HCT116 (cell line): ENCODE measurements around the gene CST6.

Experiments
- ATF3 ChIP-seq: IDR thresholded peaks from 2 replicates; pipeline ENCODE4 v1.6.1; 2012
- CEBPB ChIP-seq: IDR thresholded peaks from 2 replicates; pipeline ENCODE4 v1.6.1; 2012; ENCODE audit warnings: low read depth
- CTCF ChIP-seq, 3 experiments: fragments of 200-600 bp in 1 of 3; sonication (generic) in 1 of 3; IDR thresholded peaks in 2 of 3; conservative IDR thresholded peaks in 1 of 3; 2 replicates each; pipeline ENCODE4 v1.5.1; 2012 to 2017; ENCODE audit warnings: low read depth in 2 of 3, low read length in 2 of 3, antibody characterized with exemption in 1 of 3, borderline replicate concordance in 1 of 3, control low read depth in 1 of 3, mild to moderate bottlenecking in 1 of 3, mixed read lengths in 1 of 3, mixed run types in 1 of 3, moderate library complexity in 1 of 3; ENCODE audit not compliant: insufficient read depth in 1 of 3
- EGR1 ChIP-seq: IDR thresholded peaks from 2 replicates; pipeline ENCODE4 v1.6.1; 2012; ENCODE audit warnings: low read depth
- EZH2phosphoT487 ChIP-seq: fragments of 200-600 bp; IDR thresholded peaks from 2 replicates; pipeline ENCODE4 v1.6.1; 2018; ENCODE audit warnings: antibody characterized with exemption, borderline replicate concordance
- MAX ChIP-seq: IDR thresholded peaks from 2 replicates; pipeline ENCODE4 v1.6.1; 2012
- POLR2A ChIP-seq: IDR thresholded peaks from 2 replicates; pipeline ENCODE4 v1.7.0; 2011; ENCODE audit warnings: borderline replicate concordance; ENCODE audit not compliant: insufficient read depth, insufficient read length; ENCODE audit errors: extremely low read depth
- POLR2AphosphoS5 ChIP-seq: IDR thresholded peaks from 2 replicates; pipeline ENCODE4 v1.6.1; 2011; ENCODE audit warnings: mild to moderate bottlenecking, low read depth, low read length, moderate library complexity
- RAD21 ChIP-seq: IDR thresholded peaks from 2 replicates; pipeline ENCODE4 v1.6.1; 2012; ENCODE audit warnings: low read depth, mild to moderate bottlenecking
- REST ChIP-seq: IDR thresholded peaks from 2 replicates; pipeline ENCODE4 v1.6.1; 2012; ENCODE audit warnings: low read depth
- SIN3A ChIP-seq: IDR thresholded peaks from 2 replicates; pipeline ENCODE4 v1.6.1; 2012; ENCODE audit warnings: low read depth
- YY1 ChIP-seq: IDR thresholded peaks from 2 replicates; pipeline ENCODE4 v1.6.1; 2011; ENCODE audit warnings: low read length, low read depth, moderate library complexity, mild to moderate bottlenecking; ENCODE audit not compliant: insufficient replicate concordance; ENCODE audit errors: extremely low read depth
- ZFX ChIP-seq: fragments of 450-650 bp; IDR thresholded peaks from 2 replicates; pipeline ENCODE4 v1.6.1; 2017

- TF ChIP-seq MAX: no peak
- TF ChIP-seq SIN3A: no peak
- no peak for TF ChIP-seq CTCF (IDR thresholded peaks at IDR 0.05 in 2 of 3, conservative IDR thresholded peaks at IDR 0.05 in 1 of 3; ENCODE audit: borderline replicate concordance in 1 of 3, insufficient read depth in 1 of 3, low read depth in 2 of 3, low read length in 2 of 3)
- TF ChIP-seq EGR1: no peak
- TF ChIP-seq POLR2A: no peak
- no peak for TF ChIP-seq POLR2AphosphoS5
- TF ChIP-seq RAD21: no peak
- no peak for TF ChIP-seq ATF3
- no peak for TF ChIP-seq EZH2phosphoT487
- no peak for TF ChIP-seq CEBPB
- TF ChIP-seq REST: no peak
- TF ChIP-seq ZFX: no peak
- TF ChIP-seq YY1: no peak
These were observed 3.2 kb upstream of the CST6 start for GRCh38 chr11:66008468-66009101.
